ENCODE results near the gene CPNE7. TPM values are rescaled to one million over a fixed set of nuclear protein-coding genes. Genes with fewer than 3 reads are reported as not detected.

The CPNE7 gene
- polyA plus RNA-seq, 1 donor = 11.7 TPM

GRCh38 chr16:89549007-89549700, 26.4 kb upstream of the CPNE7 start:
- H3K36me3 ChIP-seq (ENCODE audit: control insufficient read depth, insufficient read depth, low read length) = peaks cover 86% of the 10 kb centered on the region
- no peak overlapping the region for H3K27ac ChIP-seq (ENCODE audit: low read length)
- H3K9me3 ChIP-seq (ENCODE audit: control insufficient read depth, low read depth, low read length) = no peaks in the 10 kb centered on the region
- no peak overlapping the region for H3K4me3 ChIP-seq (ENCODE audit: low read length)
- peaks cover 19% of the 10 kb centered on the region for H3K4me1 ChIP-seq (ENCODE audit: control insufficient read depth, insufficient read depth, low read length)
- no peaks in the 10 kb centered on the region for H3K27me3 ChIP-seq (ENCODE audit: control insufficient read depth, insufficient read depth, low read length)
- no peak for DNase-seq
- 100% methylated on average over 3 of the region's 10 CpGs for WGBS (ENCODE audit: insufficient coverage, low lambda C conversion rate)

DNA sequence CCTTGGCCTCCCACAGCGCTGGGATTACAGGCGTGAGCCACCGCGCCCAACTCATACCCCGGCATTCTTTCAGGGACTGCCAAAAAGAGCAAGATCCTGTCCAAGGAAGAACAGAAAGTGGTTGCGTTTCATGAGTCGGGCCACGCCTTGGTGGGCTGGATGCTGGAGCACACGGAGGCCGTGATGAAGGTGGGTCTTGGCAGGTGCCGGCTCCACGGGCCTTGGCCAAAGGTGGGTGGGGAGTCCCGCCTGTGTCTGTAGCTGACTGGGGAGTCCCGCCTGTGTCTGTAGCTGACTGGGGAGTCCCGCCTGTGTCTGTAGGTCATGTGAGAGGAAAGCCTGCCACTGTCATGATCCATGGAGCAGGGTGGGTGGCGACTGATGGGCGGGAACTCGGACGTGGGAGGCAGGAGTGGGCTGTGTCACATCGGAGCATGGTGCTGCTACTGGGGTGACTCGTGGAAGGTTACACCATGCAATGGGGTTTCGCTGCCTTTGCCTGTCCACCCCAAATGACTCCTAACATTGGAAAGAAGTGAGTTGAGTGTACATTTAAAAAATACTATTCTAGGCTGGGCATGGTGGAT, 25.0 kb upstream of the CPNE7 start:
- no peak for DNase-seq
- no peaks in the 10 kb centered on the region for H3K27me3 ChIP-seq (ENCODE audit: control insufficient read depth, insufficient read depth, low read length)
- no peaks in the 10 kb centered on the region for H3K9me3 ChIP-seq (ENCODE audit: control insufficient read depth, low read depth, low read length)
- no peak overlapping the region for H3K4me3 ChIP-seq (ENCODE audit: low read length)
- 100% methylated on average over 2 of the region's 22 CpGs for WGBS (ENCODE audit: insufficient coverage, low lambda C conversion rate)
- H3K4me1 ChIP-seq (ENCODE audit: control insufficient read depth, insufficient read depth, low read length) = peaks cover 5% of the 10 kb centered on the region
- no peak overlapping the region for H3K27ac ChIP-seq (ENCODE audit: low read length)
- H3K36me3 ChIP-seq (ENCODE audit: control insufficient read depth, insufficient read depth, low read length) = peaks cover 89% of the 10 kb centered on the region

DNA sequence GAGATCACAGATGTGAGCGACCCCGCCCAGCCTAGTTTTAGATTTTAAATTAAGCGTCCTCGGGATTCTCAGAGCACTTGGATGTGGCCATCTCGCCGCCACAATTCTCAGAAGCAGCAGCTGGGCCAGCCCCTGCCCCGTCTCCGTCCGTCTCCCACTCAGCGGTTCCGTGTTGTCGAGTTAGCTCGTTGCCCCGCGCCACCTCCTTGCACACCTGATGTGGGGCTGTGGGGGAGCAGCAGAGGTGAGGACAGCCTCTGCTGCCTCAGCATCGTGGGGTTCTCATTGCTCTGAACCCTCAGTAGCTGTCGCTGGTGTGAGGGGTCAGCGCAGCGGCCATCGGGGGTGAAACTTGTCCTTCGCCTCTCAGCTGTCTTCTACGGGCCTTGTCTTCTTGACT, 23.2 kb upstream of the CPNE7 start:
- Histone ChIP-seq H3K27ac (ENCODE audit: low read length) (no peak overlapping the region), H3K4me1 (ENCODE audit: control insufficient read depth, insufficient read depth, low read length) (no peaks in the 10 kb centered on the region), H3K9me3 (ENCODE audit: control insufficient read depth, low read depth, low read length) (no peaks in the 10 kb centered on the region), H3K4me3 (ENCODE audit: low read length) (no peak overlapping the region), H3K36me3 (ENCODE audit: control insufficient read depth, insufficient read depth, low read length) (peaks cover 95% of the 10 kb centered on the region), H3K27me3 (ENCODE audit: control insufficient read depth, insufficient read depth, low read length) (no peaks in the 10 kb centered on the region)
- WGBS (ENCODE audit: insufficient coverage, low lambda C conversion rate) = no CpG with 5 or more reads among the region's 22 CpGs
- no peak for DNase-seq

DNA sequence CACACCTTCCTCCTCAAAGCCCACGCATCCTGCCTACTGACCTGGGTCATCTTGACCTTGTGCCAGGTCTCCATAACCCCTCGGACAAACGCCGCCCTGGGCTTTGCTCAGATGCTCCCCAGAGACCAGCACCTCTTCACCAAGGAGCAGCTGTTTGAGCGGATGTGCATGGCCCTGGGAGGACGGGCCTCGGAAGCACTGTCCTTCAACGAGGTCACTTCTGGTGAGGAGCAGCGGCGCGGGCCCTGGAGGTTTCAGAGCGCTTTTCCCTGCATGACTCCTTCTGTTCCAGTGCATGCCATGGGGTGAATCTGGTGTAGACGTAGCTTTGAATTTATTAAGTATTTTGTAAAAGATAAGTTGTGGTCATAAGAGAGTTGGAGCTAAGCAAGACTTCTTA, 22.6 kb upstream of the CPNE7 start:
- 95% methylated on average over 4 of the region's 13 CpGs for WGBS (ENCODE audit: insufficient coverage, low lambda C conversion rate)
- H3K27ac ChIP-seq (ENCODE audit: low read length) = no peak overlapping the region
- H3K27me3 ChIP-seq (ENCODE audit: control insufficient read depth, insufficient read depth, low read length) = no peaks in the 10 kb centered on the region
- no peaks in the 10 kb centered on the region for H3K9me3 ChIP-seq (ENCODE audit: control insufficient read depth, low read depth, low read length)
- no peak overlapping the region for H3K4me3 ChIP-seq (ENCODE audit: low read length)
- DNase-seq = no peak
- no peaks in the 10 kb centered on the region for H3K4me1 ChIP-seq (ENCODE audit: control insufficient read depth, insufficient read depth, low read length)
- peaks cover 93% of the 10 kb centered on the region for H3K36me3 ChIP-seq (ENCODE audit: control insufficient read depth, insufficient read depth, low read length)

DNA sequence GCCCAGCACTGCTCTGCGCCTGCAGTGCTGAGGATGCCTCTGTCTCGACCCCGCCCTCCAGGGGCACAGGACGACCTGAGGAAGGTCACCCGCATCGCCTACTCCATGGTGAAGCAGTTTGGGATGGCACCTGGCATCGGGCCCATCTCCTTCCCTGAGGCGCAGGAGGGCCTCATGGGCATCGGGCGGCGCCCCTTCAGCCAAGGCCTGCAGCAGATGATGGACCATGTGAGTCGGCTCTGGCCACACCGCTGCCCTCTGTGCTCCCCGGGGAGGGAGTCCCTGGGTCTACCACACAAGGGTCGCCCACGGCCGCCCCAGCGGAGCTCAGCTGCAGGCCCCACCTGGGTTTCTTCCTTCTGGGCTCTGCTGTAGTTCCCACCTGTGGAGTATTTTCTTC, 21.8 kb upstream of the CPNE7 start:
- Histone ChIP-seq H3K27ac (ENCODE audit: low read length) (no peak overlapping the region), H3K36me3 (ENCODE audit: control insufficient read depth, insufficient read depth, low read length) (peaks cover 87% of the 10 kb centered on the region)

DNA sequence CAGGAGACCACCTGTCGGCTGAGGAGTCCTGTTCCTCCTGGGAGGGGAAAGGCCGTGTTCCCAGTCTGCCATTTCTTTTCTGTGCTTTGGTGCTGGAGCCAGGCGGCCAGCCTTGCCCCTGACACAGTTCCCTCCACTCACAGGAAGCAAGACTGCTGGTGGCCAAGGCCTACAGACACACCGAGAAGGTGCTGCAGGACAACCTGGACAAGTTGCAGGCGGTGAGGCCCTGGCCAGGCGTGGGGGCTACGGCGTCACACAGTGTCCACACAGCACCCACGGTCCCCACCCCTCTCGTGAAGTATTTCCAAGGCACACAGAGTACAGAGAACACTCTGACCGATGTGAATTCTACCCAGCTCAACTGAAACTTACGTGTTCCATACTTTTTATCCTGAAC, 21.2 kb upstream of the CPNE7 start:
- DNase-seq = no peak
- Histone ChIP-seq H3K9me3 (ENCODE audit: control insufficient read depth, low read depth, low read length) (no peaks in the 10 kb centered on the region), H3K36me3 (ENCODE audit: control insufficient read depth, insufficient read depth, low read length) (peaks cover 81% of the 10 kb centered on the region), H3K27ac (ENCODE audit: low read length) (no peak overlapping the region), H3K4me1 (ENCODE audit: control insufficient read depth, insufficient read depth, low read length) (no peaks in the 10 kb centered on the region), H3K27me3 (ENCODE audit: control insufficient read depth, insufficient read depth, low read length) (no peaks in the 10 kb centered on the region), H3K4me3 (ENCODE audit: low read length) (no peak overlapping the region)
- whole genome bisulfite sequencing (ENCODE audit: insufficient coverage, low lambda C conversion rate) = 92% methylated on average over 2 of the region's 12 CpGs

More for the DNA sequence above, 21.8 kb upstream of the CPNE7 start:
- DNase-seq = no peak
- no peak overlapping the region for H3K4me3 ChIP-seq (ENCODE audit: low read length)
- H3K27me3 ChIP-seq (ENCODE audit: control insufficient read depth, insufficient read depth, low read length) = no peaks in the 10 kb centered on the region
- no peaks in the 10 kb centered on the region for H3K9me3 ChIP-seq (ENCODE audit: control insufficient read depth, low read depth, low read length)
- no peaks in the 10 kb centered on the region for H3K4me1 ChIP-seq (ENCODE audit: control insufficient read depth, insufficient read depth, low read length)
- WGBS (ENCODE audit: insufficient coverage, low lambda C conversion rate) = no CpG with 5 or more reads among the region's 18 CpGs

GRCh38 chr16:89555265-89555664, 20.3 kb upstream of the CPNE7 start:
- no peaks in the 10 kb centered on the region for H3K9me3 ChIP-seq (ENCODE audit: control insufficient read depth, low read depth, low read length)
- H3K36me3 ChIP-seq (ENCODE audit: control insufficient read depth, insufficient read depth, low read length) = peaks cover 72% of the 10 kb centered on the region
- peaks cover 4% of the 10 kb centered on the region for H3K4me1 ChIP-seq (ENCODE audit: control insufficient read depth, insufficient read depth, low read length)
- no peaks in the 10 kb centered on the region for H3K27me3 ChIP-seq (ENCODE audit: control insufficient read depth, insufficient read depth, low read length)
- DNase-seq = no peak
- H3K4me3 ChIP-seq (ENCODE audit: low read length) = no peak overlapping the region
- no peak overlapping the region for H3K27ac ChIP-seq (ENCODE audit: low read length)
- WGBS (ENCODE audit: insufficient coverage, low lambda C conversion rate) = no CpG with 5 or more reads among the region's 16 CpGs

GRCh38 chr16:89555780-89556179, 19.8 kb upstream of the CPNE7 start:
- Histone ChIP-seq H3K4me3 (ENCODE audit: low read length) (no peak overlapping the region), H3K27ac (ENCODE audit: low read length) (no peak overlapping the region), H3K36me3 (ENCODE audit: control insufficient read depth, insufficient read depth, low read length) (peaks cover 67% of the 10 kb centered on the region), H3K27me3 (ENCODE audit: control insufficient read depth, insufficient read depth, low read length) (no peaks in the 10 kb centered on the region), H3K9me3 (ENCODE audit: control insufficient read depth, low read depth, low read length) (no peaks in the 10 kb centered on the region), H3K4me1 (ENCODE audit: control insufficient read depth, insufficient read depth, low read length) (peaks cover 4% of the 10 kb centered on the region)
- WGBS (ENCODE audit: insufficient coverage, low lambda C conversion rate) = no CpG with 5 or more reads among the region's 13 CpGs
- DNase-seq = no peak

- no CpG with 5 or more reads among the region's 34 CpGs for WGBS (ENCODE audit: insufficient coverage, low lambda C conversion rate)
- Histone ChIP-seq H3K27ac (ENCODE audit: low read length) (no peak overlapping the region), H3K9me3 (ENCODE audit: control insufficient read depth, low read depth, low read length) (no peaks in the 10 kb centered on the region), H3K36me3 (ENCODE audit: control insufficient read depth, insufficient read depth, low read length) (peaks cover 66% of the 10 kb centered on the region), H3K27me3 (ENCODE audit: control insufficient read depth, insufficient read depth, low read length) (no peaks in the 10 kb centered on the region), H3K4me3 (ENCODE audit: low read length) (no peak overlapping the region), H3K4me1 (ENCODE audit: control insufficient read depth, insufficient read depth, low read length) (peaks cover 4% of the 10 kb centered on the region)
- peak; percentile 67 to 73 for DNase-seq
Observed at GRCh38 chr16:89556750-89557689, 18.5 kb upstream of the CPNE7 start.

DNA sequence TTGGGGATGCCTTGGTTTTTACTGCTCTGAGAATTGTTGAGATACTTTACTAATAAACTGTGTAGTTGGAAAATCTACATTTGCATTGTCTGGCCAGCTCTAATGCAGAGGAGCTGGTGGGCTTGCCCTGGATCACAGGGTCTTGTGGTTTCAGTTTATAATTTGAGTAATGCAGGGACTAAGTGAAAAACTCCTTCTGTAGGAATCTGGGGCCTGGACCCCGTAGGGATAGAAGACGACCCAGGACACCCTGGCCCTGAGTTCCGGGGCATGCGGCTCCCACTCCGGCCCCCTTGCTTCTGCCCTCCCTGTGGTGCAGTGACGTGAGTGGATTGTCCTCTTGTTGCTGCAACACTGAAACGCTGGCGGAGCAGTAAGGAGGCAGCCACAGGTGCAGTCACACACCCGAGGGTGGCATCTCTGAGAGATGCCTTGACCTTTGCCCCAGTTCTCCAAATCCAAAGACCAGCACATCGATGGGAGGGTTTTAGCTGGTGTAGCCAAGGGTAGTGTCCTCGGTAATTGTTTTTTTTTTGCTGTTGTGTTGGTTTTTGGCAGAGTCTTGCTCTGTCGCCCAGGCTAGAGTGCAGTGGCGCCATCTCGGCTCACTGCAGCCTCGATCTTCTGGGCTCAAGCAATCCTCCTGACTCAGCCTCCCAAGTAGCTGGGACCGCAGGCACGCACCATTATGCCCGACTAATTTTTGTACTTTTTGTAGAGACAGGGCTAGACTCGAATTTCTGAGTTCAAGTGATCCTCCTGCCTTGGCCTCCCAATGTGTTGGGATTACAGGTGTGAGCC, 17.7 kb upstream of the CPNE7 start:
- Histone ChIP-seq H3K4me3 (ENCODE audit: low read length) (no peak overlapping the region), H3K36me3 (ENCODE audit: control insufficient read depth, insufficient read depth, low read length) (peaks cover 66% of the 10 kb centered on the region), H3K9me3 (ENCODE audit: control insufficient read depth, low read depth, low read length) (peaks cover 2% of the 10 kb centered on the region), H3K27me3 (ENCODE audit: control insufficient read depth, insufficient read depth, low read length) (no peaks in the 10 kb centered on the region), H3K4me1 (ENCODE audit: control insufficient read depth, insufficient read depth, low read length) (peaks cover 12% of the 10 kb centered on the region), H3K27ac (ENCODE audit: low read length) (no peak overlapping the region)
- no peak for DNase-seq
- WGBS (ENCODE audit: insufficient coverage, low lambda C conversion rate) = 100% methylated on average over 3 of the region's 19 CpGs

Data from large intestine (tissue), 3 donors.